WERI-Rb-1 (cell line): ENCODE measurements around the gene KCNMA1.

Source experiments
- DNase-seq: peaks from one replicate; pipeline ENCODE4 v3.0.0-alpha.2; 2020
- H3K27ac ChIP-seq: fragments of 250-450 bp; sonication (Bioruptor Pico); 2 replicates; pipeline ENCODE4 v1.5.1; 2020; ENCODE audit warnings: mild to moderate bottlenecking, moderate library complexity
- H3K27me3 ChIP-seq: fragments of 250-450 bp; sonication (Bioruptor Pico); 2 replicates; pipeline ENCODE4 v1.5.1; 2021; ENCODE audit warnings: mild to moderate bottlenecking, low read depth, moderate library complexity; ENCODE audit not compliant: insufficient read depth, severe bottlenecking
- H3K36me3 ChIP-seq: fragments of 250-450 bp; sonication (Bioruptor Pico); 2 replicates; pipeline ENCODE4 v1.5.1; 2020; ENCODE audit warnings: mild to moderate bottlenecking, moderate library complexity
- H3K4me3 ChIP-seq: 2 replicates; pipeline ENCODE4 v1.5.1; 2011; ENCODE audit warnings: low read depth, mild to moderate bottlenecking, control low read depth, low read length
- H3K9me3 ChIP-seq: fragments of 250-450 bp; sonication (Bioruptor Pico); 2 replicates; pipeline ENCODE4 v1.5.1; 2021; ENCODE audit warnings: mild to moderate bottlenecking, moderate library complexity; ENCODE audit not compliant: severe bottlenecking
- CTCF ChIP-seq: IDR thresholded peaks from 2 replicates; pipeline ENCODE4 v1.5.1; 2011; ENCODE audit warnings: low read depth, mild to moderate bottlenecking, control low read depth, inconsistent platforms, low read length

KCNMA1 gene

DNA sequence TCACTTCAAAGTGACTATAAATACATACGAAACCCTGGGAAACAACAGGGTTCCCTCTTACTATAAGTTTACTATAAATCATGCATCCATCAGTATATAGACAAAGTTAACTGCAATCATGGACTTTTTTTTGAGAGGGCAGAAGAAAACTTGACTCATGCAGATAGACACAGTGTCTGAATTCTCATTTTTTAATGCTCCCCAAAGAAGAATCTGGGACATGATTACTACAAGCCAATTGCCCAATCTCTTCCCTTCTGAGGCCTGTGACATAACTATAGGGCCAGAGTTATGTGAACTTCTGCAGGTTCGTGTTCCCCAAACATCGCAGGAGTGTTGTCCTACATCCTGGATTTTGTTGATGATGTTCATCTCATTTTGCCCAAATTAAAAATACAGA is 376.5 kb downstream of the KCNMA1 start:
- no peak for TF ChIP-seq CTCF
- no peak for DNase-seq
- no peak overlapping the region for H3K4me3 ChIP-seq
- H3K9me3 ChIP-seq, result no peaks in the 10 kb centered on the region
- no peaks in the 10 kb centered on the region for H3K27me3 ChIP-seq
- no peak overlapping the region for H3K27ac ChIP-seq
- H3K36me3 ChIP-seq, result no peaks in the 10 kb centered on the region

DNA sequence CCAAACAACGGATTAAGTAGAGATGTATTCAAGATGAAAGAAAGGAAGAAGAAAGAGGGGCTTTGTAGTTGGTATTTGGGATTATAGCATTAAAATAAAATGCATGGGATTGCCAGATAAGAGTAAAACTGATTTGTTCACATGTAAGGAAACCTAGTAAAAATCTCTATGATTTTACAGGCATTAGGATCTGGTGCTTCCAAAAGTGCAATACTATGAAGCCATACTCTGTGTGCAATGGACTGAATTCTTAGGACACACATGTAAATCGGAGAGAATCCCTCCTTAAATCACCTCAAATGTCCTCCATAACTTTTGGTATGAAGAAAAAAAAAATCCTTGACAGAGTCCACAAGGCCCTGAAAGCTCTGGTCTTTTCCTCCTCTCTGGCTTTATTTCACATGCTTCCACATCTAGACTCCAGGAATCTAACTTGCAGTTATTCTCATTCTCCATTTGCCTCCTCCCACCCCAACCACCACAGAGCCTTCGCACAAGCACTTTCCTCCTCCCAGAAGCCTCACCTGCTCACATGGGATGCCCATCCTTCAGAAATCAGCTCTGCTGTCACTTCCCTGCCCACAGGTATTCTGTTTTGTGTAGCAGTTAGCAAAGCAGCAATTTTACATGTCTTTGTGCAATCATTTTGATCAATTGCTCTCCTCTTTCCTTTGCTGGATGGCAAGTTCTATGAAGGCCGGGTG is 378.3 kb downstream of the KCNMA1 start:
- Histone ChIP-seq H3K27ac (no peak overlapping the region), H3K4me3 (no peak overlapping the region), H3K36me3 (no peaks in the 10 kb centered on the region), H3K27me3 (no peaks in the 10 kb centered on the region), H3K9me3 (no peaks in the 10 kb centered on the region)
- no peak for DNase-seq
- no peak for TF ChIP-seq CTCF

DNA sequence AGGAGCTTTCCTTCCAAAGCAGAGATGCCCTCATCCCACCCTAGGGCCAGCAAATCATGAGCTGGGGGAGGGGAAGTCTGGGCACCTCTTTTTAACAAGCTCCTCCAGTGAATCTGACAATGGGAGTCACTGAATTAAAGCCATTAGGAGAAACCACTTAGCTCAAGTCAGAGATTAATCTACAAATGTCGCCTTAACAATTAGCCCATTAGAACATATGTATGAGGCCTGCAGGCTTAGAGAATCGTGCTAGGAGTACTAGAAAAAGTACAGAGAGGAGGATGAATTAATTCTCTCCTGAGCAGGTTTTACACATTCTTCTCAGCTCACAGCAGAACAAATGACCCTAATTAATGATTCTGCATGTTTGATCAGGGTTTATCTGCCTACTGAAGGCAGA is 381.3 kb downstream of the KCNMA1 start:
- peak; percentile 85 for DNase-seq
- Histone ChIP-seq H3K4me3 (no peak overlapping the region), H3K9me3 (no peaks in the 10 kb centered on the region), H3K36me3 (no peaks in the 10 kb centered on the region), H3K27ac (peak overlapping the region; percentile 31), H3K27me3 (no peaks in the 10 kb centered on the region)
- no peak for TF ChIP-seq CTCF

GRCh38 chr10:77253556-77254064 is 384.0 kb downstream of the KCNMA1 start:
- Histone ChIP-seq H3K9me3 (no peaks in the 10 kb centered on the region), H3K27me3 (no peaks in the 10 kb centered on the region), H3K4me3 (no peak overlapping the region), H3K36me3 (no peaks in the 10 kb centered on the region), H3K27ac (no peak overlapping the region)
- no peak for TF ChIP-seq CTCF
- no peak for DNase-seq

DNA sequence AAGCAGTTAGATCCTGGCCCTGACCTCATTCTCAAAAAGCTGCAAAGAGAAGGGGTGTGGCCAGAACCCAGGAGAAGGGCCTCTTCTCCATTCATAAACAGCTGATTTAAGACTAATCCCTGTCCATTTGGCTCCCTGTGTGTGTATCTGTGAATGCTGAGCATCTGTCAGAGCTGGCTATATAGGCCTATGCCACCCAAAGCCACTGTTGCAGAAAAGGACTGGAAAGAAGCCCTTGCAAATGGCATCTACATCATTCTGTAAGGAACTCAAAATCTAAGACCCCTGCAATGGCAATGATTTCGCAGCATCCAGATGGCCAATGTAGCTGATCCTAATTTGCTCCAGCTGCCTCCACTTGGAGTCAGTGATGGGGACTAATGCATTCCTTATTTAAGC is 384.5 kb downstream of the KCNMA1 start:
- no peak overlapping the region for H3K4me3 ChIP-seq
- no peaks in the 10 kb centered on the region for H3K9me3 ChIP-seq
- no peaks in the 10 kb centered on the region for H3K27me3 ChIP-seq
- no peak overlapping the region for H3K27ac ChIP-seq
- no peak for TF ChIP-seq CTCF
- no peaks in the 10 kb centered on the region for H3K36me3 ChIP-seq
- DNase-seq, result peak; percentile 80
